OCI-LY1 (cell line): Measurements from ENCODE around the gene EVL.
"Not testable (repeated sequence)": the region's sequence is repeated elsewhere in the genome, so short reads cannot be mapped to it uniquely, and the experiment has no call there.

Experiments used
- EZH2 ChIP-seq: fragments of 200-600 bp; sonication (generic), shearing (Covaris generic); IDR thresholded peaks from 2 replicates; pipeline ENCODE4 v1.8.0; 2017; ENCODE audit warnings: borderline replicate concordance, mixed run types, mild to moderate bottlenecking, antibody characterized with exemption, low read length, moderate library complexity, mixed read lengths
- TF ChIP-seq, protein P1 (sequence below): fragments of 200-600 bp; sonication (generic), shearing (Covaris generic); IDR thresholded peaks from 2 replicates; pipeline ENCODE4 v1.5.1; 2017; ENCODE audit warnings: mild to moderate bottlenecking, antibody characterized with exemption, low read length, moderate library complexity, mixed read lengths

- TF ChIP-seq, protein P1, sequence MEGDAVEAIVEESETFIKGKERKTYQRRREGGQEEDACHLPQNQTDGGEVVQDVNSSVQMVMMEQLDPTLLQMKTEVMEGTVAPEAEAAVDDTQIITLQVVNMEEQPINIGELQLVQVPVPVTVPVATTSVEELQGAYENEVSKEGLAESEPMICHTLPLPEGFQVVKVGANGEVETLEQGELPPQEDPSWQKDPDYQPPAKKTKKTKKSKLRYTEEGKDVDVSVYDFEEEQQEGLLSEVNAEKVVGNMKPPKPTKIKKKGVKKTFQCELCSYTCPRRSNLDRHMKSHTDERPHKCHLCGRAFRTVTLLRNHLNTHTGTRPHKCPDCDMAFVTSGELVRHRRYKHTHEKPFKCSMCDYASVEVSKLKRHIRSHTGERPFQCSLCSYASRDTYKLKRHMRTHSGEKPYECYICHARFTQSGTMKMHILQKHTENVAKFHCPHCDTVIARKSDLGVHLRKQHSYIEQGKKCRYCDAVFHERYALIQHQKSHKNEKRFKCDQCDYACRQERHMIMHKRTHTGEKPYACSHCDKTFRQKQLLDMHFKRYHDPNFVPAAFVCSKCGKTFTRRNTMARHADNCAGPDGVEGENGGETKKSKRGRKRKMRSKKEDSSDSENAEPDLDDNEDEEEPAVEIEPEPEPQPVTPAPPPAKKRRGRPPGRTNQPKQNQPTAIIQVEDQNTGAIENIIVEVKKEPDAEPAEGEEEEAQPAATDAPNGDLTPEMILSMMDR, result not testable (repeated sequence)
- TF ChIP-seq EZH2, result not testable (repeated sequence)
These were observed 708 bp upstream of the EVL start for GRCh38 chr14:100064335-100065092.
